Measurements from ENCODE around the gene ARHGAP33.

ARHGAP33 gene

GRCh38 chr19:35740423-35741202 lies 34.8 kb upstream of the ARHGAP33 start:
- DNase-seq, result peak; percentile 100

- DNase-seq, result no peak
Measured at GRCh38 chr19:35741203-35741515, 34.2 kb upstream of the ARHGAP33 start.

GRCh38 chr19:35742121-35742724 lies 33.1 kb upstream of the ARHGAP33 start, which contains the start of gene IGFLR1:
IGFLR1 (minus strand) TSS chr19:35742452; CDS start chr19:35741180, 1,272 bp downstream.
- peak; percentile 86 for DNase-seq

GRCh38 chr19:35743640-35744429 lies 31.5 kb upstream of the ARHGAP33 start:
- DNase-seq, result no peak

- peak; percentile 99 for DNase-seq
Measured at GRCh38 chr19:35744430-35745327, 30.7 kb upstream of the ARHGAP33 start.

- DNase-seq, result peak; percentile 100
Measured at GRCh38 chr19:35745328-35746086, 29.9 kb upstream of the ARHGAP33 start, which contains the start of the genes PSENEN and U2AF1L4. PSENEN (plus strand) TSS chr19:35745651; CDS start chr19:35745931, 280 bp downstream. U2AF1L4 (minus strand) TSS chr19:35745418; CDS start chr19:35745391, 27 bp downstream.

- DNase-seq, result no peak
Measured at GRCh38 chr19:35746087-35746462, 29.3 kb upstream of the ARHGAP33 start.

- no peak for DNase-seq
Measured at GRCh38 chr19:35746531-35746930, 28.8 kb upstream of the ARHGAP33 start.

GRCh38 chr19:35748106-35749020 lies 27.0 kb upstream of the ARHGAP33 start, which contains the start of gene LIN37:
LIN37 (plus strand) TSS chr19:35748576; CDS start chr19:35748725, 149 bp downstream.
- peak; percentile 100 for DNase-seq

GRCh38 chr19:35750167-35750566 lies 25.2 kb upstream of the ARHGAP33 start:
- DNase-seq, result no peak

GRCh38 chr19:35751839-35752745 lies 23.3 kb upstream of the ARHGAP33 start:
- no peak for DNase-seq

GRCh38 chr19:35752746-35753350 lies 22.5 kb upstream of the ARHGAP33 start:
- no peak for DNase-seq

- no peak for DNase-seq
Measured at GRCh38 chr19:35753634-35754369, 21.6 kb upstream of the ARHGAP33 start.

GRCh38 chr19:35754370-35755130 lies 20.8 kb upstream of the ARHGAP33 start:
- no peak for DNase-seq

- no peak for DNase-seq
Measured at GRCh38 chr19:35755131-35755549, 20.2 kb upstream of the ARHGAP33 start.

GRCh38 chr19:35755550-35756376 lies 19.6 kb upstream of the ARHGAP33 start:
- peak; percentile 68 for DNase-seq
